Stimulated activated CD4-positive, alpha-beta T cell treated with anti-CD3 and anti-CD28 coated beads, Interleukin-2, amount 100 ng/mL, for 48 hours (primary cell): ENCODE measurements around the gene ADAMTS18.

Experiments
- DNase-seq, 2 donors: peaks; one replicate each; pipeline ENCODE4 v3.0.0-alpha.2; 2020

ADAMTS18 gene

GRCh38 chr16:77435272-77435820 is 512 bp upstream of the ADAMTS18 start:
- no peak for DNase-seq

- DNase-seq: no peak
Observed at GRCh38 chr16:77434022-77434529, 758 bp downstream of the ADAMTS18 start.

- no peak for DNase-seq
Observed at GRCh38 chr16:77433146-77433545, 1.7 kb downstream of the ADAMTS18 start.

GRCh38 chr16:77432264-77432663 is 2.6 kb downstream of the ADAMTS18 start:
- DNase-seq: no peak

GRCh38 chr16:77430787-77431585 is 3.8 kb downstream of the ADAMTS18 start:
- DNase-seq: no peak

GRCh38 chr16:77430360-77430759 is 4.5 kb downstream of the ADAMTS18 start:
- no peak for DNase-seq

GRCh38 chr16:77424871-77425604 is 9.8 kb downstream of the ADAMTS18 start:
- DNase-seq: no peak

GRCh38 chr16:77422196-77422784 is 12.5 kb downstream of the ADAMTS18 start:
- DNase-seq: no peak

GRCh38 chr16:77416939-77417480 is 17.8 kb downstream of the ADAMTS18 start:
- no peak for DNase-seq

- DNase-seq: no peak
Observed at GRCh38 chr16:77414752-77415231, 20.0 kb downstream of the ADAMTS18 start.

GRCh38 chr16:77410449-77410848 is 24.4 kb downstream of the ADAMTS18 start:
- no peak for DNase-seq

GRCh38 chr16:77409311-77409710 is 25.5 kb downstream of the ADAMTS18 start:
- no peak for DNase-seq

- no peak for DNase-seq
Observed at GRCh38 chr16:77408607-77409006, 26.2 kb downstream of the ADAMTS18 start.

- no peak for DNase-seq
Observed at GRCh38 chr16:77406680-77407079, 28.2 kb downstream of the ADAMTS18 start.

- no peak for DNase-seq
Observed at GRCh38 chr16:77404775-77405174, 30.1 kb downstream of the ADAMTS18 start.

- DNase-seq: no peak
Observed at GRCh38 chr16:77403732-77404131, 31.1 kb downstream of the ADAMTS18 start.

- no peak for DNase-seq
Observed at GRCh38 chr16:77402672-77403071, 32.2 kb downstream of the ADAMTS18 start.

GRCh38 chr16:77402118-77402517 is 32.7 kb downstream of the ADAMTS18 start:
- DNase-seq: no peak

GRCh38 chr16:77399546-77399945 is 35.3 kb downstream of the ADAMTS18 start:
- DNase-seq: no peak

- DNase-seq: no peak
Observed at GRCh38 chr16:77399066-77399465, 35.8 kb downstream of the ADAMTS18 start.

- no peak for DNase-seq
Observed at GRCh38 chr16:77398495-77398894, 36.3 kb downstream of the ADAMTS18 start.

GRCh38 chr16:77396461-77396860 is 38.4 kb downstream of the ADAMTS18 start:
- DNase-seq: no peak

- DNase-seq: no peak
Observed at GRCh38 chr16:77394699-77395098, 40.1 kb downstream of the ADAMTS18 start.
